HCT116 (cell line): ENCODE results near the gene HPCAL4.

Experiments
- EGR1 ChIP-seq: IDR thresholded peaks from 2 replicates; pipeline ENCODE4 v1.6.1; 2012; ENCODE audit warnings: low read depth
- EZH2 ChIP-seq: fragments of 200-600 bp; sonication (generic); IDR thresholded peaks from 2 replicates; pipeline ENCODE4 v1.6.1; 2017; ENCODE audit warnings: antibody characterized with exemption, mixed run types
- EZH2phosphoT487 ChIP-seq: fragments of 200-600 bp; IDR thresholded peaks from 2 replicates; pipeline ENCODE4 v1.6.1; 2018; ENCODE audit warnings: antibody characterized with exemption, borderline replicate concordance
- POLR2A ChIP-seq: IDR thresholded peaks from 2 replicates; pipeline ENCODE4 v1.7.0; 2011; ENCODE audit warnings: borderline replicate concordance; ENCODE audit not compliant: insufficient read depth, insufficient read length; ENCODE audit errors: extremely low read depth
- POLR2AphosphoS5 ChIP-seq: IDR thresholded peaks from 2 replicates; pipeline ENCODE4 v1.6.1; 2011; ENCODE audit warnings: mild to moderate bottlenecking, low read depth, low read length, moderate library complexity
- SIN3A ChIP-seq: IDR thresholded peaks from 2 replicates; pipeline ENCODE4 v1.6.1; 2012; ENCODE audit warnings: low read depth
- SP1 ChIP-seq: IDR thresholded peaks from 2 replicates; pipeline ENCODE4 v1.6.1; 2012; ENCODE audit warnings: low read depth
- TCF7L2 ChIP-seq: IDR thresholded peaks from 2 replicates; pipeline ENCODE4 v1.7.0; 2011; ENCODE audit warnings: borderline replicate concordance, inconsistent platforms; ENCODE audit not compliant: insufficient read depth, insufficient read length; ENCODE audit errors: extremely low read depth
- YY1 ChIP-seq: IDR thresholded peaks from 2 replicates; pipeline ENCODE4 v1.6.1; 2011; ENCODE audit warnings: low read length, low read depth, moderate library complexity, mild to moderate bottlenecking; ENCODE audit not compliant: insufficient replicate concordance; ENCODE audit errors: extremely low read depth
- ZFX ChIP-seq: fragments of 450-650 bp; IDR thresholded peaks from 2 replicates; pipeline ENCODE4 v1.6.1; 2017
- TF ChIP-seq, protein P1 (sequence below): IDR thresholded peaks from 2 replicates; pipeline ENCODE4 v1.6.1; 2012; ENCODE audit warnings: low read depth
- TF ChIP-seq, protein P2 (sequence below), 3 experiments: fragments of 200-600 bp in 1 of 3; sonication (generic) in 1 of 3; IDR thresholded peaks in 2 of 3; conservative IDR thresholded peaks in 1 of 3; 2 replicates each; pipeline ENCODE4 v1.5.1; 2012 to 2017; ENCODE audit warnings: low read depth in 2 of 3, low read length in 2 of 3, antibody characterized with exemption in 1 of 3, borderline replicate concordance in 1 of 3, control low read depth in 1 of 3, mild to moderate bottlenecking in 1 of 3, mixed read lengths in 1 of 3, mixed run types in 1 of 3, moderate library complexity in 1 of 3; ENCODE audit not compliant: insufficient read depth in 1 of 3
- TF ChIP-seq, protein P3 (sequence below): IDR thresholded peaks from 2 replicates; pipeline ENCODE4 v1.6.1; 2012
- TF ChIP-seq, protein P4 (sequence below): IDR thresholded peaks from 2 replicates; pipeline ENCODE4 v1.6.1; 2012

DNA sequence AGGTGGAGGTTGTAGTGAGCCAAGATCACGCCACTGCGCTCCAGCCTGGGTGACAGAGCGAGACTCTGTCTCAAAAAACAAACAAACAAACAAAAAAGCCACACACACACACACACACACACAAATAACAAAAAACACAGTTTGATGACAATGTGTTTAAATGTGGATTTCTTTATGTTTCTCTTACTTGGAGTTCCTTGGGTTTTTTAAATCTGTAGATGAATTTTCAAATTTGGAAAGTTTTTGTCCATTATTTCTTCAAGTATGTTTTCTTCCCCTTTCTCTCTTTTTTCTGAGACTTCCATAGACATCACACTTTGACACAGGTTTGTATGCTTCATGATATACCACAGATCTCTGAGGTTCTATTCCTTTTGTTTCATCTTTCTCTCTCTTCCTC, 35.4 kb upstream of the HPCAL4 start:
- TF ChIP-seq, protein P1, sequence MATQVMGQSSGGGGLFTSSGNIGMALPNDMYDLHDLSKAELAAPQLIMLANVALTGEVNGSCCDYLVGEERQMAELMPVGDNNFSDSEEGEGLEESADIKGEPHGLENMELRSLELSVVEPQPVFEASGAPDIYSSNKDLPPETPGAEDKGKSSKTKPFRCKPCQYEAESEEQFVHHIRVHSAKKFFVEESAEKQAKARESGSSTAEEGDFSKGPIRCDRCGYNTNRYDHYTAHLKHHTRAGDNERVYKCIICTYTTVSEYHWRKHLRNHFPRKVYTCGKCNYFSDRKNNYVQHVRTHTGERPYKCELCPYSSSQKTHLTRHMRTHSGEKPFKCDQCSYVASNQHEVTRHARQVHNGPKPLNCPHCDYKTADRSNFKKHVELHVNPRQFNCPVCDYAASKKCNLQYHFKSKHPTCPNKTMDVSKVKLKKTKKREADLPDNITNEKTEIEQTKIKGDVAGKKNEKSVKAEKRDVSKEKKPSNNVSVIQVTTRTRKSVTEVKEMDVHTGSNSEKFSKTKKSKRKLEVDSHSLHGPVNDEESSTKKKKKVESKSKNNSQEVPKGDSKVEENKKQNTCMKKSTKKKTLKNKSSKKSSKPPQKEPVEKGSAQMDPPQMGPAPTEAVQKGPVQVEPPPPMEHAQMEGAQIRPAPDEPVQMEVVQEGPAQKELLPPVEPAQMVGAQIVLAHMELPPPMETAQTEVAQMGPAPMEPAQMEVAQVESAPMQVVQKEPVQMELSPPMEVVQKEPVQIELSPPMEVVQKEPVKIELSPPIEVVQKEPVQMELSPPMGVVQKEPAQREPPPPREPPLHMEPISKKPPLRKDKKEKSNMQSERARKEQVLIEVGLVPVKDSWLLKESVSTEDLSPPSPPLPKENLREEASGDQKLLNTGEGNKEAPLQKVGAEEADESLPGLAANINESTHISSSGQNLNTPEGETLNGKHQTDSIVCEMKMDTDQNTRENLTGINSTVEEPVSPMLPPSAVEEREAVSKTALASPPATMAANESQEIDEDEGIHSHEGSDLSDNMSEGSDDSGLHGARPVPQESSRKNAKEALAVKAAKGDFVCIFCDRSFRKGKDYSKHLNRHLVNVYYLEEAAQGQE = no peak
- TF ChIP-seq POLR2A (no peak), EZH2 (no peak), EZH2phosphoT487 (no peak), EGR1 (no peak), YY1 (no peak), POLR2AphosphoS5 (no peak), SP1 (no peak), TCF7L2 (no peak), ZFX (no peak), SIN3A (no peak)
- TF ChIP-seq, protein P2, sequence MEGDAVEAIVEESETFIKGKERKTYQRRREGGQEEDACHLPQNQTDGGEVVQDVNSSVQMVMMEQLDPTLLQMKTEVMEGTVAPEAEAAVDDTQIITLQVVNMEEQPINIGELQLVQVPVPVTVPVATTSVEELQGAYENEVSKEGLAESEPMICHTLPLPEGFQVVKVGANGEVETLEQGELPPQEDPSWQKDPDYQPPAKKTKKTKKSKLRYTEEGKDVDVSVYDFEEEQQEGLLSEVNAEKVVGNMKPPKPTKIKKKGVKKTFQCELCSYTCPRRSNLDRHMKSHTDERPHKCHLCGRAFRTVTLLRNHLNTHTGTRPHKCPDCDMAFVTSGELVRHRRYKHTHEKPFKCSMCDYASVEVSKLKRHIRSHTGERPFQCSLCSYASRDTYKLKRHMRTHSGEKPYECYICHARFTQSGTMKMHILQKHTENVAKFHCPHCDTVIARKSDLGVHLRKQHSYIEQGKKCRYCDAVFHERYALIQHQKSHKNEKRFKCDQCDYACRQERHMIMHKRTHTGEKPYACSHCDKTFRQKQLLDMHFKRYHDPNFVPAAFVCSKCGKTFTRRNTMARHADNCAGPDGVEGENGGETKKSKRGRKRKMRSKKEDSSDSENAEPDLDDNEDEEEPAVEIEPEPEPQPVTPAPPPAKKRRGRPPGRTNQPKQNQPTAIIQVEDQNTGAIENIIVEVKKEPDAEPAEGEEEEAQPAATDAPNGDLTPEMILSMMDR (IDR thresholded peaks at IDR 0.05 in 2 of 3, conservative IDR thresholded peaks at IDR 0.05 in 1 of 3; ENCODE audit: borderline replicate concordance in 1 of 3, insufficient read depth in 1 of 3, low read depth in 2 of 3, low read length in 2 of 3) = no peak
- TF ChIP-seq, protein P3, sequence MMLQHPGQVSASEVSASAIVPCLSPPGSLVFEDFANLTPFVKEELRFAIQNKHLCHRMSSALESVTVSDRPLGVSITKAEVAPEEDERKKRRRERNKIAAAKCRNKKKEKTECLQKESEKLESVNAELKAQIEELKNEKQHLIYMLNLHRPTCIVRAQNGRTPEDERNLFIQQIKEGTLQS = no peak
- TF ChIP-seq, protein P4, sequence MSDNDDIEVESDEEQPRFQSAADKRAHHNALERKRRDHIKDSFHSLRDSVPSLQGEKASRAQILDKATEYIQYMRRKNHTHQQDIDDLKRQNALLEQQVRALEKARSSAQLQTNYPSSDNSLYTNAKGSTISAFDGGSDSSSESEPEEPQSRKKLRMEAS = no peak
